WTC11 (cell line): ENCODE data around the gene NLGN3.

ENCODE experiments used
- ATF3 ChIP-seq: sonication (generic); formaldehyde crosslinking; conservative IDR thresholded peaks from 2 replicates; pipeline ENCODE4 v1.8.1; 2022; ENCODE audit warnings: mild to moderate bottlenecking, missing genetic modification reagents
- CTCF ChIP-seq: fragments of 200-600 bp; IDR thresholded peaks from 2 replicates; pipeline ENCODE4 v1.8.0; 2022; ENCODE audit warnings: antibody characterized with exemption
- ELF4 ChIP-seq: sonication (generic); formaldehyde crosslinking; IDR thresholded peaks from 2 replicates; pipeline ENCODE4 v1.8.1; 2022; ENCODE audit warnings: low read depth, mild to moderate bottlenecking, moderate library complexity, missing genetic modification reagents
- GTF2I ChIP-seq: fragments of 250-450 bp; sonication (Bioruptor Pico); conservative IDR thresholded peaks from 2 replicates; pipeline ENCODE4 v1.4.0; 2021; ENCODE audit warnings: mild to moderate bottlenecking
- IRF1 ChIP-seq: sonication (generic); formaldehyde crosslinking; IDR thresholded peaks from 2 replicates; pipeline ENCODE4 v1.8.0; 2023; ENCODE audit warnings: missing genetic modification reagents
- KAT7 ChIP-seq: sonication (generic); formaldehyde crosslinking; IDR thresholded peaks from 2 replicates; pipeline ENCODE4 v1.8.1; 2023; ENCODE audit warnings: missing genetic modification reagents, mild to moderate bottlenecking, borderline replicate concordance
- MAX ChIP-seq: sonication (generic); formaldehyde crosslinking; IDR thresholded peaks from 2 replicates; pipeline ENCODE4 v1.8.0; 2022; ENCODE audit warnings: mild to moderate bottlenecking, missing genetic modification reagents
- NFE2L1 ChIP-seq: sonication (generic); formaldehyde crosslinking; IDR thresholded peaks from 2 replicates; pipeline ENCODE4 v1.8.1; 2023; ENCODE audit warnings: missing genetic modification reagents
- PRDM15 ChIP-seq: sonication (generic); formaldehyde crosslinking; IDR thresholded peaks from 2 replicates; pipeline ENCODE4 v1.8.0; 2022; ENCODE audit warnings: missing genetic modification reagents
- USF1 ChIP-seq: sonication (generic); formaldehyde crosslinking; IDR thresholded peaks from 2 replicates; pipeline ENCODE4 v1.8.0; 2022; ENCODE audit warnings: mild to moderate bottlenecking, missing genetic modification reagents
- USF2 ChIP-seq: sonication (generic); formaldehyde crosslinking; IDR thresholded peaks from 2 replicates; pipeline ENCODE4 v1.8.1; 2023; ENCODE audit warnings: mild to moderate bottlenecking, missing genetic modification reagents, moderate library complexity
- ZMAT4 ChIP-seq: fragments of 250-450 bp; sonication (Bioruptor Pico); IDR thresholded peaks from 2 replicates; pipeline ENCODE4 v1.9.0; 2021; ENCODE audit warnings: mild to moderate bottlenecking
- ZNF263 ChIP-seq: sonication (generic); formaldehyde crosslinking; IDR thresholded peaks from 2 replicates; pipeline ENCODE4 v1.8.1; 2022; ENCODE audit warnings: low read depth, mild to moderate bottlenecking, moderate library complexity, missing genetic modification reagents
- ZNF396 ChIP-seq: fragments of 250-450 bp; sonication (Bioruptor Pico); IDR thresholded peaks from 2 replicates; pipeline ENCODE4 v1.8.0; 2021; ENCODE audit warnings: mild to moderate bottlenecking, moderate library complexity, borderline replicate concordance

GRCh38 chrX:71128166-71128833 is 16.3 kb upstream of the NLGN3 start:
- TF ChIP-seq KAT7 (CRISPR knock-in tag) (no peak), CTCF (no peak), ZMAT4 (CRISPR knock-in tag) (no peak), ZNF263 (CRISPR knock-in tag) (no peak), MAX (CRISPR knock-in tag) (no peak), IRF1 (CRISPR knock-in tag) (no peak), ATF3 (no peak), USF1 (CRISPR knock-in tag) (no peak), USF2 (no peak), PRDM15 (CRISPR knock-in tag) (no peak), ZNF396 (CRISPR knock-in tag) (no peak), ELF4 (CRISPR knock-in tag) (no peak), GTF2I (CRISPR knock-in tag) (no peak), NFE2L1 (CRISPR knock-in tag) (no peak)
